GM12864 (cell line): ENCODE data around the gene TBC1D4.
A peak's percentile ranks its signal among the peaks of the same experiment; 100 is the strongest.

ENCODE experiments used
- DNase-seq: peaks from one replicate; pipeline ENCODE4 v3.0.0-alpha.2; 2011; ENCODE audit warnings: low read depth
- H3K4me3 ChIP-seq: 2 replicates; pipeline ENCODE4 v1.5.1; 2011; ENCODE audit warnings: mild to moderate bottlenecking, low read depth, low read length, control low read depth
- CTCF ChIP-seq: IDR thresholded peaks from 2 replicates; pipeline ENCODE4 v1.5.1; 2011; ENCODE audit warnings: low read depth, mild to moderate bottlenecking, moderate library complexity, low read length, control low read depth, inconsistent platforms; ENCODE audit errors: missing control alignments

TBC1D4 gene

GRCh38 chr13:75373988-75374387 is 108.0 kb downstream of the TBC1D4 start:
- no peak for TF ChIP-seq CTCF
- no peak for DNase-seq

GRCh38 chr13:75372923-75373841 is 108.8 kb downstream of the TBC1D4 start:
- no peak for TF ChIP-seq CTCF
- DNase-seq = no peak
- peak overlapping the region; percentile 30; the same call in 1 of the 2 replicates for H3K4me3 ChIP-seq

More at GRCh38 chr13:75373988-75374387, 108.0 kb downstream of the TBC1D4 start:
- no peak overlapping the region for H3K4me3 ChIP-seq

GRCh38 chr13:75372517-75372916 is 109.5 kb downstream of the TBC1D4 start:
- peak; percentile 63 for TF ChIP-seq CTCF
- DNase-seq = no peak
- H3K4me3 ChIP-seq = no peak overlapping the region

GRCh38 chr13:75371203-75371602 is 110.8 kb downstream of the TBC1D4 start:
- DNase-seq = no peak
- H3K4me3 ChIP-seq = no peak overlapping the region
- TF ChIP-seq CTCF = no peak

- no peak for DNase-seq
- no peak overlapping the region for H3K4me3 ChIP-seq
- no peak for TF ChIP-seq CTCF
These were observed 111.2 kb downstream of the TBC1D4 start for GRCh38 chr13:75370774-75371173.

GRCh38 chr13:75369981-75370380 is 112.0 kb downstream of the TBC1D4 start:
- no peak for TF ChIP-seq CTCF
- DNase-seq = no peak
- no peak overlapping the region for H3K4me3 ChIP-seq

- no peak overlapping the region for H3K4me3 ChIP-seq
- DNase-seq = no peak
- no peak for TF ChIP-seq CTCF
These were observed 113.8 kb downstream of the TBC1D4 start for GRCh38 chr13:75368167-75368566.
